ENCODE results near the gene ZNF148.

DNA sequence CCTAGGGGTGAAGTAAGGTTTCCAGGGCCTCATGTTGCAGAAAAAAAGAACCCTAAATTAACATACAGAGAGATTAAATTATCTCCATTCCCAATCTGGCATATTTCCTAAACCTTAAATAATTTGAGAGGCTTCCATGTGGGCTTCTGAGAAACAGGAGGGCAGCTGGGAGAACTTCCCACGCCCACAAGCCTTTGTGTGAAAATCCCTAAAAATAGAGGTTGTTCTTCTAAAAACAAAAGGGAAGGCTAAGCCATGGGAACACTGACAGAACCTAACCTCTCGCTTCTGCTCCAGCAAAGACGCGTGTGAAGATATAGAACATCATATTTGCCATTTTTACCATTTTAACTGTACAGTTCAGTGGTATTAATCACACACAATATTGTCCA is 161.8 kb downstream of the ZNF148 start:
- TF ChIP-seq, protein P1, sequence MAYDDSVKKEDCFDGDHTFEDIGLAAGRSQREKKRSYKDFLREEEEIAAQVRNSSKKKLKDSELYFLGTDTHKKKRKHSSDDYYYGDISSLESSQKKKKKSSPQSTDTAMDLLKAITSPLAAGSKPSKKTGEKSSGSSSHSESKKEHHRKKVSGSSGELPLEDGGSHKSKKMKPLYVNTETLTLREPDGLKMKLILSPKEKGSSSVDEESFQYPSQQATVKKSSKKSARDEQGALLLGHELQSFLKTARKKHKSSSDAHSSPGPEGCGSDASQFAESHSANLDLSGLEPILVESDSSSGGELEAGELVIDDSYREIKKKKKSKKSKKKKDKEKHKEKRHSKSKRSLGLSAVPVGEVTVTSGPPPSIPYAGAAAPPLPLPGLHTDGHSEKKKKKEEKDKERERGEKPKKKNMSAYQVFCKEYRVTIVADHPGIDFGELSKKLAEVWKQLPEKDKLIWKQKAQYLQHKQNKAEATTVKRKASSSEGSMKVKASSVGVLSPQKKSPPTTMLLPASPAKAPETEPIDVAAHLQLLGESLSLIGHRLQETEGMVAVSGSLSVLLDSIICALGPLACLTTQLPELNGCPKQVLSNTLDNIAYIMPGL (CRISPR knock-in tag; IDR thresholded peaks at IDR 0.05), result no peak
- TF ChIP-seq RELA (CRISPR knock-in tag; IDR thresholded peaks at IDR 0.05; ENCODE audit: borderline replicate concordance) (no peak), CTCF (IDR thresholded peaks at IDR 0.05) (no peak), MAX (CRISPR knock-in tag; IDR thresholded peaks at IDR 0.05) (no peak), SMAD3 (CRISPR knock-in tag; IDR thresholded peaks at IDR 0.05; ENCODE audit: borderline replicate concordance) (no peak), NR2C2 (CRISPR knock-in tag; IDR thresholded peaks at IDR 0.05) (no peak), PRRX2 (CRISPR knock-in tag; IDR thresholded peaks at IDR 0.05) (no peak)
- TF ChIP-seq, protein P2, sequence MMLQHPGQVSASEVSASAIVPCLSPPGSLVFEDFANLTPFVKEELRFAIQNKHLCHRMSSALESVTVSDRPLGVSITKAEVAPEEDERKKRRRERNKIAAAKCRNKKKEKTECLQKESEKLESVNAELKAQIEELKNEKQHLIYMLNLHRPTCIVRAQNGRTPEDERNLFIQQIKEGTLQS (CRISPR knock-in tag; conservative IDR thresholded peaks at IDR 0.05), result no peak
- TF ChIP-seq, protein P3, sequence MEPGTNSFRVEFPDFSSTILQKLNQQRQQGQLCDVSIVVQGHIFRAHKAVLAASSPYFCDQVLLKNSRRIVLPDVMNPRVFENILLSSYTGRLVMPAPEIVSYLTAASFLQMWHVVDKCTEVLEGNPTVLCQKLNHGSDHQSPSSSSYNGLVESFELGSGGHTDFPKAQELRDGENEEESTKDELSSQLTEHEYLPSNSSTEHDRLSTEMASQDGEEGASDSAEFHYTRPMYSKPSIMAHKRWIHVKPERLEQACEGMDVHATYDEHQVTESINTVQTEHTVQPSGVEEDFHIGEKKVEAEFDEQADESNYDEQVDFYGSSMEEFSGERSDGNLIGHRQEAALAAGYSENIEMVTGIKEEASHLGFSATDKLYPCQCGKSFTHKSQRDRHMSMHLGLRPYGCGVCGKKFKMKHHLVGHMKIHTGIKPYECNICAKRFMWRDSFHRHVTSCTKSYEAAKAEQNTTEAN (CRISPR knock-in tag; IDR thresholded peaks at IDR 0.05), result no peak
